NCI-H1930 (cell line): Measurements from ENCODE around the gene CACNA1F.

Experiments used
- DNase-seq, 2 experiments: peaks; one replicate each; lab custom pipeline; 2025; lab: John Stamatoyannopoulos, UW

Gene CACNA1F

GRCh38 chrX:49230500-49231232 lies 2.5 kb downstream of the CACNA1F start:
- DNase-seq, result peak; percentile 11 to 35

DNA sequence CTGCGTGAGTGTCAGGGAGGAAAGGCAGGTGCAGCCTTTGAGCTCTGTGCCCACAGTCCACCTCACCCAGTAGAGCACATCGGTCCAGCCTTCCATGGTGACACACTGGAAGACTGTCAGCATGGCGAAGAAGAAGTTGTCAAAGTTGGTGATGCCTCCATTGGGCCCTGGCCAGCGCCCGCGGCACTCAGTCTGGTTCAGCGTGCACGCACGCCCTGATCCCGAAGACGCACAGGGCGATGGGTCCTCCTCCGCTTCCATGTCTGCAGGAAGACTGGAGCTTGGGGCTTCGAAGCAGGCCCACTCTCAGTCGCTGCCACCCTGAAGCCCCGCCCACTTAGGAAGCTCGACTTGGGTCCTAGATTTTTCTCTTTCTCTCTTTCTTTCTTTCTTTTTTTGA lies 5.0 kb downstream of the CACNA1F start:
- DNase-seq, result no peak

DNA sequence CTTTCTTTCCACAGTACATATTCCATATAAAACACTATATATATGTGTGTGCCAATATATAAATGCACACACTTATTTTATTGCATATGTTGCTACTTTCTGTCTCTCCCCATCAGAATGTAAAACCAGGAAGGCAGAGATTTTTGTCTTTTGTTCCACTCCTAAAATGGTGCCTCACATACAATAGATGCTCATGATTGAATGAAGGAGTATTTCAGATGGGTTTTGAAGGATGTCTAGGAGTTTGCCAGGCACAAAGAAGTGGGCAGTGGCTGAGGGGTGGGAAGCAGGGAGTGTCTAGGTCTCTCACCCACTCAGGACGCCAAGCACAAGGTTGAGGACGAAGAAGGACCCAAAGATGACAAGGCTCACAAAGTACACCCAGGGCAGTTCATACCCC lies 5.4 kb downstream of the CACNA1F start:
- DNase-seq, result no peak

- DNase-seq, result no peak
These were observed 6.2 kb downstream of the CACNA1F start for GRCh38 chrX:49226946-49227345.

DNA sequence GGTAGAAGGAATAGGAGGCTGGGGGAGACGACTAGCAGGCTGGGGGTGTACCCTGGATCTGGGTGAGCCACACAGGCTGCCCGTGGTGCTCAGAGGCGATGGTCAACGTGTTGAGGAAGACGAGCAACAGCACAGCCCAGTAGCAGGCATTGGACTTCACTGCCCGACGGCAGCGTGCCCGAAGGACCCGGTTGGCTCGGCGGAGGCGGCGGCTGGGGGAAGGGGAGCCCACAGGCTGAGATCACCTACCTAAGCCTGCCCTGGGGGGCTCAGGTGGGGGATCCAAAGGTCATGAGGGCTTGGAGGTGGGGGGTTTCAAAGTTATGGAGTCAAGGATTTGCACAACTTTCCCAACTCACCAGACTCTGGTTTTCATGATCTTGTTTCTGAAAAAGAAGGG lies 7.3 kb downstream of the CACNA1F start:
- DNase-seq, result no peak

GRCh38 chrX:49221868-49222267 lies 11.3 kb downstream of the CACNA1F start:
- no peak for DNase-seq

- no peak for DNase-seq
These were observed 13.0 kb downstream of the CACNA1F start for GRCh38 chrX:49220100-49220499.

DNA sequence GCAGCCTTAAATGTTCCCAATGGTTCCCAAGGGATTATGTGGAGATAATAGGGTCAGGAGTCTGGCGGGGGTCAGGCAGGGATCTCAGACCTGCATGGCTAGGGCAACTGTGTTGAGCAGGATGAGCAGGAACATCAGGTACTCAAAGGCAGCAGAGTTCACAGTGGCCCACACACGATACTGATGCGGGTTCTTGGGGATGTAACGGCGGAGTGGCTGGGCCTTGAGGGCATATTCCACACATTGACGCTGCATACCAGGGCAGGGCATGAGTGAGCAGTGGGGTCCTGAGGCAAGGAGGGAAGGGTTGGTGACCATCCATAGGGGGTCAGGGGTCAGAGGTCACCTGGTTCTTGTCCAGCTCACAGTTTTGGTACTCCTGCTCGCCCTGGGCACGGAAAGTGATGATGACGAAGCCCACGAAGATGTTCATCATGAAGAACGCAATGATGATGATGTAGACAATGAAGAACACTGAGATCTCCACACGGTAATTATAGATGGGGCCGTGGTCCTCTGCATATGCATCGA lies 18.1 kb downstream of the CACNA1F start:
- DNase-seq, result no peak

DNA sequence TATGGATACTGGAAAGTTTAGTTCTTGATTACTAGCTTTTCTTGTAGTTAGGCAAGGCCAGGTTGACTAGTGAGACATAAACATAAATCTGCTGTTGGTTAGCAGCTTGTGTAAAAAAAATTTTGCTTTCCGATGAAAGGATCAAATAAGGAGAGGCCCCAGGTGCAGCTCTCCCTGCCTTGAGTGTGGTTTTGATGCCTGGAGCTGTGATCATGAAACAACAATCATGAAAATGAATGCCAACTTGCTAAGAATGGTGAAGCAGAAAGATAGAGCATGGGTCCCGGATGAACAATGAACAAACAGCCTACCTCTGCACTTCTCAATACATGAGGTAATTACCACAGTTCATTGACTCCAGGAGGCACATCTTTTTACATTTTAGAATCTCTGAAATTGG lies 18.7 kb downstream of the CACNA1F start:
- no peak for DNase-seq

- DNase-seq, result no peak
These were observed 20.3 kb downstream of the CACNA1F start for GRCh38 chrX:49212861-49213260.

- no peak for DNase-seq
These were observed 20.9 kb downstream of the CACNA1F start for GRCh38 chrX:49212209-49212608.

GRCh38 chrX:49211074-49211473 lies 22.1 kb downstream of the CACNA1F start:
- no peak for DNase-seq

DNA sequence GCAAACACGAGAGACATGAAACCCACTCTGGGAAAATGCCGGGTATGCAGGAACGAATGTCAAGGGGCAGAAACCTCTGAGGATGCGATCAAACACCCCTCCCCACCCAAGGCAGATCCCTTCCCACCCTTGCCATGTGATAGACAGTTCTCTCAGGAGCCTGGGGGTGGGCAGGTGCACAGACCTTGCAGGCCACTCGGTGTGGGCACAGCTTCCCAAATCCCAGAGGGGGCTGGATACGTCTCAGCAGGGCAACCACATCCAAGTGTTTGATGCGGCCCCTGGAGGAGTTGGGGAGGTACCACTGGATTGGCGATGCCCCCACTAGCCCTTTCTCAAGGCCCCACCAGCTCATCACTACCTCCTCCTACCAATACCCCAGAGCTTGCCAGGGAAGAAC lies 22.7 kb downstream of the CACNA1F start:
- DNase-seq, result no peak

DNA sequence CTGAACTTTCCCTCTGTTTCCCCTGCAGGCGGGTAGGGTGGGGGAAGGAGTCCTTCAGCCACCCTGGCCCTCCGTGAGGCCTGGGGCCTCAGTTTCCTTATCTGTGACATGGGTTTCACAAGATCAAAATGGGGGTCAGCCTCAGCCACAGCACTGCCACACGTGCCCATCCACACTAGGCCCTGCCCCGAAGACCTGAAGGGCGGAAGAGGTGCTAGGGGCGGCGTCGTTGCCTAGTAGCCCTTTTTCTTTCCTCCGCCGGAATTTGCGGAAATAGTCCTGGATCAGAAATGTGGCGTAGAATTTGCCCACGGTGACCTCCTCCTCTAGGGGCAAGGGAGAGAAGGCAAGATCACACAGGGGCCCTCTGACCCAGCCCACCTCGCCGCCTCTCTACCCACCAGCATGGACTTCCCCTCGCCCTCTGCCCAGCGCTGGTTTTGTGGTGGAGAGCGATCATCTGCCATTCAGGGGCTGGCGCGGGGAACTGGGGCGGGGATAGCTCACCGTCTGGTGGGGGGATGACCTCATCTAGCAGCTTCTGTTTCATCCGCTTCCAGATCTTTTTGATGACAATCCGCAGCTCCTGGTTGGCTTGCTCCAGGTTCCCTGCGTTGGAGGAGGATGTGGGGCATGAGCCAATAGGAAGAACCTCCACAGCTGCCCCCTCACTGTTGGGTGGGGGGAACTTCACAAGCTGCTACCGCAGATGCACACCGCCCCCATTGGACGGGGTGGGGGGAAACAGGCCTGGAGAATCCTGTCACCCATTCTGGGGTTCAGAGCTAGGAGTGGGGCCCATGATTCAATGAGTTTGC lies 23.5 kb downstream of the CACNA1F start:
- no peak for DNase-seq

GRCh38 chrX:49208399-49208798 lies 24.7 kb downstream of the CACNA1F start:
- no peak for DNase-seq

GRCh38 chrX:49206543-49206942 lies 26.6 kb downstream of the CACNA1F start:
- DNase-seq, result no peak

GRCh38 chrX:49205443-49205842 lies 27.7 kb downstream of the CACNA1F start:
- DNase-seq, result no peak

DNA sequence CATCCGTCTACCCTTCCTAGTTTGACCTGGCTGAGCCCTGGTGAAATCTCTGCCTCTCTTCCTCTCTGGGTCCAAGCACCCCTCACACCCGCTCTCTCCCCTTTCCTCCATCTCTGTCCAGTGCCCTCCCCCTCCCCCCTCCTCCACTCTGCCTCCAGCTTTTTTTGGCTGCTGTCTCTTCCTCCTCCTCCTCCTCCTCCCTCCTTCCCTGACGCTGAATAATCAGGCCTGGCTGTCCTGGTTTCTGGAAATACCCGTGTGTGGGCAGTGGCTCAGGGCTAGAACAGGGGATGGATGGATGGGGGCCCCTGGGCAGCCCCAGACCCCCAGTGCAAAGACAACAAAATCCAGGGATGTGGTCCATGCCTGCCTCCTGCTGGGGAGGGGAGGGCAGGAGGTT lies 28.4 kb downstream of the CACNA1F start:
- no peak for DNase-seq

DNA sequence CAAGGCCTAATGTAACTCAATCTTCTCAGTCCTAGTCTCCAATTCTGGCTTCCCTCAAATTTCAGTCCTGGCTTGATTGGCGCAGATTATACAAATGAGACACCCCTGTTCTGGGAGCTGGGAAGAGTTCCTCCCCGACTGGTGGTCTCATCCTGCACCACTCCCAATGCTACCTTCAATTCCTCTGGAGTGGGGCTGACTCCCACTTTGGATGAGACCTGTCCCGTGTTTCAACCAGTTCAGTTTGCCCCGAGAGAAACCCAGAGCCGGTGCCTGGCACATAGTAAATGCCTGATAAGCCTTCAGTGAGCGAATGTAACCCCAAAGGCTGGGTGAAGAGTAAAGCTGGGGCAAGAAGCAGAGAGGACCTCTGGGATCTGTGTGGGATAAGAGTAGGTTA lies 29.1 kb downstream of the CACNA1F start:
- DNase-seq, result no peak

DNA sequence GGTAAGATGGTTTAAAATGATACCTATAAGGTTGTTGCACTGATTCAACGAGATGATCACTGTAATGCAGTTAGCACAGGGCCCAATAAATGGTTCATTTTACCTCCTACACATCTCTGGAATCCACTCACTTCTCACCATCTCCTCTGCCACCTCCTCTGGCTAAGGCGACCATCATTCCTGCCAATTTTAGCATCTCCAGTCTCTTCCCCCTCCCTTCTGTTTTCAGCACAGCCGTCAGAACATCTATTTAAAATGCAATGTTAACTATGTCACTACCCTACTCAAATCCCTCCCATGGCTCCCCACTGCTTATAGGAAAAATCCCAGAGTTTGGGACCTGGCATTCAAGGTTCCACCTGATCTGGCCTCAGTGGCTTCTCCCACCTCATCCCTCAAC lies 29.6 kb downstream of the CACNA1F start:
- no peak for DNase-seq

DNA sequence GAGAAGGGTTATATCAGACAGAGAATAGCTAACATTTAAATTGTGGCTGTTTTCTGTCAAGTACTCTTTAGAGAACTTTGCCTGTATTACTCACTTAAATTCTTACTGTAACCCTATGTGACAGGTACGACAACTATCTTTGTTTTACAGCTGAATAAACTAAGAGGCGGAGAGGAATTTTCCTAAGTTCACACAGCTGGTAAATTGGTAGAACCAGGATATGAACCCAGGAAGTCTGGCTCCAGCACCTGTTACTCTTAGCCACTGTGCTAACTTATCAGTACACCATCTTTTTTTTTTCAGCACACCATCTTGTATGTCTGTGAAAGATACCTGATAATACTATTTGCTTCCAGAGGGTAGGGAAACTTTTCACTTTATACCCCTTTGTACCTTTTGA lies 31.1 kb downstream of the CACNA1F start:
- DNase-seq, result no peak

- DNase-seq, result peak; percentile 68 to 88
These were observed 33.0 kb downstream of the CACNA1F start, which contains the start of gene SYP for GRCh38 chrX:49199906-49200771. Gene SYP, minus strand, starts transcription at chrX:49200193. Its CDS starts 7 bp downstream, at chrX:49200186.
